ENCODE measurements around the gene EGLN3.
"Not testable (repeated sequence)": the region's sequence is repeated elsewhere in the genome, so short reads cannot be mapped to it uniquely, and the experiment has no call there.

Gene EGLN3

DNA sequence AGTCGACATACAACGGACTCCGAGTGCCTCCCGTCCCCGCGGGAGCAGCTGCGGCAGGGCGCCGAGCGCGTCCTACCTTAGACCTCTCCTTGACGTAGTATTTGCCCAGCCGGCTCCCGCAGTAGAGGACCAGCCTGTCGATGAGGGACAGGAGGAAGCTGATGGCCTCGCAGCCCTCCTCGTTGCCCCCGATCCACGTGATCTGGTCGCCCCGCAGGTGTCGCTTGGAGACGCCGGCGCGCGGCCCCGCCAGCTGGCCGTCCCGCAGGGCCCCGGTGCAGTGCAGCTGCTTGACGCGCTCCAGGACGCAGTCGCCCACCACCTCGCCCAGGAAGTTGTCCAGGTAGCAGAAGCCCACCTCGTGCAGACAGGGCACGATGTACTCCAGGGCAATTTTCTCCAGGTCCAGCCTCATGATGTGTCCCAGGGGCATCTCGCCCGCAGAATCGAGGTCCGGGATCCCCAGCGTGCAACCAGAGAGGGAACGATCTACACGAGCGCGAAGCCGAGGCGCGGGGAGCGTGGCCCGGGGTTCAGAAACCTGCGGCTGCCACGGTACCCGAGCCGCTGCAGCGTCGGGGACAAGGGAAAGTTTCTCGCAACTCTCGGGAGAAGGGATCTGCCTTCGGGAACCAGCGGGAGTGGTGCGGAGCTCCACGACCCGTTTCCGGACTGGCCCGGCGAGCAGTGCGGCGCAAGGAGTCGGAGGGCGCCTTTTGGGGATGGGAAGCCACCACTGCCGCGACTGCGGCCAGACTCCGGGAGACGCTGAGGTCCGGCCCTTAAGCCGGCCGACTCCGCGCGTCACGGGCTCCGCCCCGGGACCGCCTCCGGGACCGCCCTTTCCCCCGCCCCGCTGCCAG lies at the start of gene EGLN3:
EGLN3 (minus strand) TSS at position 755 of the 863 bp plus-strand sequence; CDS start at position 433, 322 bp downstream.
- peak; percentile 79 for DNase-seq

DNA sequence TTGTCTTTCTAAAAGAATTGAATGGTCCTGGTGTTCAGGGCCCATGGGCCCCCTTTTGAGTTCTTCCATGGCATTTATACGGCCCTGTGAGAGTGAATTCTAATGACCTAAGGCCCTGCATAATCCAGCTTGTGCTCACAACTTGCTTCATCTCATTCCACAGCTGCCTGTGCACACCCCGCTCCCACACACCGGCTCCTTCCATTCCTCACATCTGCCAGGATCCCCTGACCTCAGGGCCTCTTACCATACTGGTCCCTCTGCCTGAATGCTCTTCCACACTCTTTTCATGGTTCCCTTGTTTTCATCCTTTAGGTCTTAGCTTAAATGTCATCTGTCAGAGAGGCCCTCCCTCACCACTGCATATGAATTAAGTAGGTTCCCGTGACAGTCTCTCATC lies 49.5 kb upstream of the EGLN3 start:
- no peak for DNase-seq

DNA sequence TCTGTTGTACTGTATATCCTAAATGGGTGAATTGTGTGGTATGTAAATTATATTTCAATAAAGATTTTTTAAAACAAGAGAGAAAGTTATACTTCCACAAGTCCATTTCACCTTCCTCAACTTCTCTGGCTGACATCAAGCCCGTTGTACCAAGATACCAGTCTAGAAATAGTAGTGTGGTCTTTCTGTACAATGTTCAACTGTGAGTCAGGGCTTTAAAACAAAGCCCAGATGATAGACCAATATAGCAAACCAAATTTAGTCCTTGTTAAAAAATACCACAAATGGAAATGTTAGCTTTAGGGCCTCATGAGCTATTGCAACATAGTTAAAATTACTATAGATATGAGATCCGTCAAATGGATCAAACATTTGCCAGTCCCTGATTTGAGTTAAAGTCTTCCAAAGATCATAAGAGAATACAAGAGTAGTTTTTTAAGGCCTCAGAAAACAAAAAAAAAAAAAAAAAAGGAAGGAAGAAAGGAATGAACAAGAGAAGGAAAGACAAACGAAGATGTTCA lies 49.0 kb upstream of the EGLN3 start:
- no peak for DNase-seq

DNA sequence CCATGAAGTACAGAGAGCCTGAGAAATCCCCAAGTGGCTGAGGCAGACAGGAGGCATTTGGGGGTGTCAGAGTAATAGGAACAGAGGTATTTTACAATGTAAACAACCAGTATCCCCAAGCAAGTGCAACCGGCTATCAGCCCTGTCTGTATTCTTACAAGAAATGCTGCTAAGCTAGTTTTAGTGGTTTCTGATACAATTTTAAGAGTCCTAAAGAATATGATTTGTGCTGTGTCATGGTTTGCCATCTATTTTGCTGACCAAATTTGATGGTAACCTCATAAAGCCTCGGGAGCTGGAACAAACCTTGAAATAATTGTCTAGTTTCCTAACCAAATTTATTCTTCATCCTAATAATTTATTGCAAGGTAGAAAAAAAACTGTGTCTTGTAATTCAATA lies 46.7 kb upstream of the EGLN3 start:
- no peak for DNase-seq

DNA sequence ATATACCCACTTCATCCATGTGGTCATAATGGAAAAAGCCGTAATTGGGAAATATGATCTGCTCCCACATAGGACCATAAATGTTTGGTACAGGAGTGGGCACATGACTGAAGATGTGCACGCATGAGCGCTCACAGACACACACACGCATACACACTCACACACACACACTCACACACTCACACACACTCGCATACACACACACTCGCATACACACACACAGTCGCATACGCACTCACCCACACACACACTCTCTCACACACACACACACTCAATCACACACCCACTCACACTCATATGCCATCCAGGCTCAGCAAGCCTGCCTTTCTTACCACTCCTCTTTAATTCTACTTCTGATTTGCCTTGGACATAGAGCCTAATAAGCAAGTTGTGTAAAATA lies 45.6 kb upstream of the EGLN3 start:
- DNase-seq = no peak

DNA sequence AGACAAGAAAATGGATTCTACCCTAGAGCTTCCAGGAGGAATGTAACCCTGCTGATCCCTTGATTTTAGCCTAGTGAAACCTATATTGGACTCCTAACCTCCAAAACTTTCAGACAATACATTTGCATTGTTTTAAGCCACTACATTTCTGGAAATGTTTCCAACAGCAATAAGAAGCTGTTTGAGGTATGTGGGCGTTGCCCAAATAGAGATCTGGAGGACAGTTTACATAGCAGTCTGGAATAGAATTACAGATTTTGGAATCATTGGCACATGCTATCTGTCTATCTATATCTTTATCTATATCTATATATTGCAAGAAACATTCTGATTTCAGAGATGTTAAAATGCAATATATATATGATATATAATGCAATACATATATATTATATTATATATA lies 42.4 kb upstream of the EGLN3 start:
- DNase-seq = no peak

DNA sequence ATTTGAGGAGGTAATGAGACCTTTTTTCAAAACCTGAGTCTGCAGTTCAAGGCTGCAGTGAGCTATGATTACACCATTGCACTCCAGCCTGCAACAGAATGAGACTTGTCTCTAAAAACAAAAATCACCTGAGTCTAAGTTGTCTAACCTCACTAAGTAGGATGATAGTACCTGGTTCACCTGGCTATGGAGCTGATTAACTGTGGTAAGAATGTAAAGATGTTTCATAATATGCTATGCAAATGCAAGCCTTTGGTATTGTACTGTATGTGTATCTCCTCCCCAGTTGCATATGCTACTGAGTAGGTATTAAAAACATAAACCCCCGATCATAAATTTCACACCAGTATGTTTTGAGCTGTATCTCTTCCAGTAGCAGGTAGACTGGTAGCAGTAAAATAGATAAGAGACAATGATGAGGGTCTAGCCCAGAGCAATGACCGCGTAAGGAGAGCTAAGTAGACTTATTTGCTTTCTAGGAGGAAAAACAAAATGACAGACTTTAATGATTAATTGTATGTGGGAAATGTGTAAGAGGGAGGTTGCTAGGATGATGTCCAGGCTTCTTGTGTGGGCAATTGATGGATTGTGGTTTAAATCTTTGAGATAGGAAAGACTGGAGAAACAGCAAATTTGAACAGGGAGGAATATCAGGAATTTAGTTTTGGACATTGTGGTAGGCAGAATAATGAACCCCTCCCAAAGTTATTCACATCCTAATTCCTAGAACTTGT lies 41.6 kb upstream of the EGLN3 start:
- DNase-seq = no peak

DNA sequence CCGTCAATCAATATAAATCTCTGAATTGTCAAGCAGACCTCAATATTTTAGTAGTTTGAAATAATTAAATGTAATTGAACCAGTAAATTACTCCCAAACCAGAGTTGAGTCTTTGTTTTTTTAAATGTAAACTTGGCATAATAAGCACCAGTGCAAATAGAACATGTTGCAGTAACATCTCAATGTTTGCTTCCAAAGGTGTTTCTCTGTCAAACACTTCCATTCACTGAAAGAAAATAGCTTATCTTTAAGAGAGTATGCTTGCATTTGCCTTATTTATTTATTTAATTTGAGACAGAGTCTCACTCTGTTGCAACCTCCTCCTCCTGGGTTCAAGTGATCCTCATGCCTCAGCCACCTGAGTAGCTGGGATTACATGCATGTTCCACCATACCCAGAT lies 39.9 kb upstream of the EGLN3 start:
- no peak for DNase-seq

DNA sequence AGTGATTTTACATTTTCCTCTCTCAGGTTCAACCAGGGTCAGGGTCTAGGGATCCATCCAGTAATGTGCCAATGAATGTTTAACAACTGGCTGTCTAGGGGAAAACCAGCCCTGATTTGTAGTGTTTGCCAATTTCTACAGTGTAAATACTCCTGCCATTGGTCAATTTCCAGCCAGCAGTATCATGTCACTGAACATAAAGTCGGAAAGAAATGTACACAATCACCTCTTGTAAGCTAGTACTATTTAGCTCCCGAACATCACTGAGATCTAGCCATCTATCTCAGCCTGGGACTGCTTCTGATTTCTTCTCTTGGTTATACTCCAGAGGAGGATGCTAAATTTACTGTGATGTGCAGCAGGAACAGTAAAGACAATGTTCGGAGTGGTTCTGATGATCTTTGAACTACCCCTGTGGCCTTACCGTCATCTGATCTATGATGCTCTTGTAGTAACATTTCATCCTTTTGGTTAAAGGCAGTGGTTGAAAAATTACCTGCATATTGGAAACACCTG lies 36.7 kb upstream of the EGLN3 start:
- peak; percentile 56 for DNase-seq

DNA sequence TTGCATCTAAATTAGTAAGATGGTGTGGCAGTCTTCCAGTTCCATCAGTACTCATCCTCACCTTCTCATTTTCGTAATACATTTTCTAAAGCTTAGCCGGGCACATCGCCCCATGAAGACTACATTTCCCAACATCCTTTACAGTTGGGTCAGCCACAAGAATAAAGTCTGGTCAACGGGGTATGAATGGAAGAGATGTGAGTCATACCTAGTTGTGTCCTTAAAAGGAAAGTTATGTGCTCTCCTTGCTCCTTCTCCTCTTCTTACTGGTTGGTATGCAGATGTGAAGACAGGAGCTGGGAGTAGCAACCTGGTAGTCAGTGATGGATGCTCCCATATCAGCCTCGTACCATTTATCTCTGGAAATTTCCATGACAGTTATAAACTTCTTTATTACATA lies 35.9 kb upstream of the EGLN3 start:
- no peak for DNase-seq

DNA sequence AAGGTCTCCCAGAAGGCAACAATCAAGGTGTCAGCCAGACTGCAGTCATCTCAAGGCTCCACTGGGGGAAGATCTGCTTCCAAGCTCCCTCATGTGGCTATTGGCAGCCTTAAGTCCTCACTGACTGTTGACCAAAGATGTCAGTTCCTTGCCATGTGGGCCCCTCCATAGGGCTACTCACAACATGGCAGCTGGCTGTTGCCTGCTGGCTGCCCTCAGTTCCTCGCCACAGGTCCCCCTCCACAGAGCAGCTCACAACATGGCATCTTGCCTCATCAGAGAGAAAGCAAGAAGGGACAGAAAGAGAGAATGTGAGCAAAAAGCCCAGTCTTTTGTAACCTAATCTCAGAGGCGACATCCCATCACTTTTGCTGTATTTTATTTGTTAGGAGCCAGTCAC lies 34.4 kb upstream of the EGLN3 start:
- no peak for DNase-seq

DNA sequence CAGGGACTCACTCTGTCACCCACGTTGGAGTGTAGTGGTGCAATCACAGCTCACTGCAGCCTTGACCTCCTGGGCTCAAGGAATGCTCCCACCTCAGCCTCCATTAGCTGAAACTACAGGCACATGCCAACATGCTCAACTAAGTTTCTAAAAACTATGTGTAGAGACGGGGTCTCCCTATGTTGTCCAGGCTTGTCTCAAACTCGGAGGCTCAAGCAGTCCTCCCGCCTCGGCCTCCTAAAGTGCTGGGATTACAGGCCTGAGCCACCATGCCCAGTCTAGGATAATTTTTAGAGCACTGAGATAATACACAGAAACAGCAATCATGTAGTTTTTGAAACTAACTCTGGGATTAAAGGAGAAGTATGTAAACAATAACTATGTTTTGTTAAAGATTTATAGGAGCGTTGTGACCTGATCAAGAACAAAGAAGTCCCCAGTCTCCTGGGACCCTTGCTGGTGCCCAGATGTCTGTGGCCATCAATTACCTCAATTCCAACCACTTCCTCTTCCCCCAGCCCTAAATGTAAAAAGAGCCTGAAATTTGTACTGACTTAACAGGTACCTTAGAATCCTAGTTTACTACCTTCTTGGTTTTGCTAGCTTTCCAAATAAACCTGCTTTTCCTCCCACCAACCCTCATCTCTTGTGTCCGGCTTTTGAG lies 28.9 kb upstream of the EGLN3 start:
- no peak for DNase-seq

DNA sequence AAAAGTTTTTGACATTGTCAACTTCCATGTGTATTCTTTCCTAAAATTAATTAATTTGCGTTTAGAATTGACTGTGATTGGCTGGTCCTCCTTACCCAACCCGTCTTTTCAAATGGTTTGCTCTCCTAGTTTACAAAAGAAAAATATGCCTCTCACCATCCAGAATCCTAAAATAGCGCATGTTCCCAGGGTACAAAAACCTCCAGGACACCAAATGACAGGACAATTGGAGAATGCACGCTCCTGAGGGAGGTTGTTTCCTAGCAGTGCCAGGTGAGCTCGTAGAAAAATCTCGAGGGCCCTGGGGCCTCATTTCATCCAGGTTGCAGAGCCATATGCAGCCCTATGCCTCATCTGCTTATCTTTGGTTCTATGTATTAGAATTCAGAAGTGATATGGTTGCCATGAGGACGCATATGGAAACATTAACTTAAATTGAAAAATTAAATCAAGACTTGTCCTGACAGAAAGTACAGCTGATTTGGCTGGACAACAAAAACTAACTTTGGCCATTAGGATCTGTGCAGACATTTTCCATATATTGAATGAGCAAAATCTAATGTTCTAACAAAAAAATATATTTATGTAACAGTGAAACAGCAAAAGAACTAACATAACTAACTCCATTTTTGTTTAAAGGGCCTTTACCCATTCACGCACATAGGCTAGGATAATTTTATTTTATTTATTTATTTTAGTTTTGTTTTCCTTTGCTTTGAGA lies 28.2 kb upstream of the EGLN3 start:
- no peak for DNase-seq

DNA sequence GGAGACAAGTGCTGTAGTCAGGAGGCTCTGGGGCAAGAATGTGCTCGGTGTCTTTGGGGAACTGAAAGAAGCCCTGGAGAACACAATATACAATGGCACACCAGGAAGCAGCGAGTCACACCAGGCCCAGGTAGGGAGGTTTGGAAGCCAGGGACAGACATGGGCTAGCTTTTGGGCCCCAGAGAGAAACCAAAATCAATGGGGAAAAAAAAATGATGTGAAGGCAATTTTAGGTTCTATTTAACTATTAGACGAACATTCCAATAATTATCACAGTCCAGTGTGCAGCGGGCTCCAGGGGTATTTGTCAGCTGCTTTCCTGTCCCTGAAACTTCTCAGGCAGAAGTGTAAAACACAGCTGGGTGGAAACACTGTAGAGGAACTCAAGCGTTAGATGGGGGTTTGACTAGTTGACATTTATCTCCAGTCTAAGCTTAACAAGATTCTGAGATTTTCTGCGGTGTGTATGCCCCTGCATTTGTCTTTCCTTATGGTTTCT lies 21.8 kb upstream of the EGLN3 start:
- no peak for DNase-seq

DNA sequence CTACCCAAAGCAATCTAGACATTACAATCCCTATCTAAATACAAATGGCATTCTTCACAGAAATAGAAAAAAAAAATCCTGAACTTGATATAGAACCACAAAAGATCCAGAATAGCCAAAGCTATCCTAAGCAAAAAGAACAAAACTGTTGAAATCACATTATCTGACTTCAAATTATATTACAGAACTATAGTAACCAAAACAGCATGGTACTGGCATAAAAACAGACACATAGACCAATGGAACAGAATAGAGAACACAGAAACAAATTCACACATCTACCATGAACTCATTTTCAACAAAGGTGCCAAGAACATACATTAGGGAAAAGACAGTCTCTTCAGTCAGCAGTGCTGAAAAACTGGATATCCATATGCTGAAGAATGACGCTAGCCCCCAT lies 19.0 kb upstream of the EGLN3 start:
- not testable (repeated sequence) for DNase-seq

DNA sequence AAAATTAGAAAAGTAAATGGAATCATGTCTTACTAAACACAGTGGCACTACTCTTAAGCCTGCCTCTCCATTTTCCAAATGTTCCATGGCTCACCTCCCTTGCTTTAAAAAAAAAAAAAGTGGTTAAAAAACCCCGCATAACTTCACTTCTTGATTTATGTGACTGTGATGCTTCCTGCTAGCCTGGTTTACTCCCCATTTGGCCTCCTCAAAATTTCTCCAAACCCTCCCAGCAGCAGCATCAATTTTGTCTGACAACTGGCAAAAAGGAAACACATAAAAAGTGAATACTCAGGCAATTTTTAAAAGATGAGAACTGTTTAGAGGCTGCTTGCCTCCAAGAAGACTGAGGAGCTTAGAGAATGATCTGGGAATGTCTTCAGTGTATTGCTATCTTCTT lies 17.8 kb upstream of the EGLN3 start:
- no peak for DNase-seq

DNA sequence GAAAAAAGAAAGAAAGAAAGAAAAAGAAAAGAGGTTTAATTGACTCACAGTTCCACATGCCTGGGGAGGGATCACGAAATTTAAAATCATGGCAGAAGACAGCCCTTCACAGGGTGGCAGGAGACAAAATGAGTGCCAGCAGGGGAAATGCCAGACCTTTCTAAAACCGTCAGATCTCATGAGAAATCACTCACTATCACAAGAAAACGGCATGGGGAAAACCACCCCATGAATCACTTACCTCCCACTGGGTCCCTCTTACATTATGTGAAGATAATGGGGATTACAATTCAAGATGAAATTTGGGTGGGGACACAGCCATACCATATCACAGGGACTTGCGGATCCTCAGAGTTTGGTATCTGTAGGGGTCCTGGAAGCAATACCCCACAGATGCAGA lies 16.3 kb upstream of the EGLN3 start:
- DNase-seq = no peak

DNA sequence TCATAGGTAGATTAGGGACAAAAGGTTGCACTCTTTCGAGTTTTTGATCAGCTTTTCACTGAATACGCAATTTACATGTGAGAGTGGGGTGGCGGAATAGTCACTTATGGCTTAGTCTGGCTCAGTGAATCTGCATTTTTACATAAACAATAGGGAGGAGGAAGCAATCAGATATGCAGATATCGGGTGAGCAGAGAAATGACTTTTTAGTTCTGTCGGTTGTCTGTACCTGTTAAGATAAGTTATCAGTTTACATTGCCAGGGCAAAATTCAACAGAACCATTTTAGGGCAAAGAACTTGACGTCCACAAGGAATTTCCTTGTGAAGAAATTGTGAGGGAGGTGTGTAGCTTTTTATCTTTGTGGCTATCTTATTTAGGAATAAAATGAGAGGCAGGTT lies 15.4 kb upstream of the EGLN3 start:
- DNase-seq = no peak

DNA sequence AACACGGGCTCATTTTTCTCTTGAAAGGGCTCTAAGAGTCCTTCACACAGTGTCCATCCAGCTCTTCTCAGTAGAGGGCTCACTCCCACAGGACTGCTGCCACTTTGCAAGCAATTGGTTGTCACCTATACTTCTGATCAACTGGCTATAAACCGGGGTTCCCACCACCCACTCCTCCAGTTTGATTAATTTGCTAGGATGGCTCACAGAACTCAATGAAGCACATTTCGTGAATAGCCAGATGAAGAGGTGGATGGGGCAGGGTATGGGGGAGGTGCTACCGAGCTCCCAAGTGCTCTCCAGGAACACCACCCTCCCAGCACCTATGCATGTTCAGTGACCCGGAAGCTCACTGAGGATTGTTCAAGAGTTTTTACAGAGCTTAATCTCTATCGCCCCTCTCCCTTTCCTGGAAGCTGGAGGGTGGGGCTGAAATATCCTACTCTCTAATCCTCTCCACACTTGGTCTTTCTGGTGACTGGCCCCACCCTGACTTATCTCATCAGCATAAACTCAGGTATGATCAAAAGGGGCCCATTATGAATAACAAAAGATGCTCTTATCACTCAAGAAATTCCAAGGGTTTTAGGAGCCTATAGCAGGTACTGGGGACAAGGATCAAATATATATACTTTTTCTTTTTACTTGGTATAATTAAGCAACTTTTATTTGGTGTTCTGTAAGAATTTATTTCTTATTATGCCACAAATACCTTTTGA lies 13.9 kb upstream of the EGLN3 start:
- DNase-seq = no peak

DNA sequence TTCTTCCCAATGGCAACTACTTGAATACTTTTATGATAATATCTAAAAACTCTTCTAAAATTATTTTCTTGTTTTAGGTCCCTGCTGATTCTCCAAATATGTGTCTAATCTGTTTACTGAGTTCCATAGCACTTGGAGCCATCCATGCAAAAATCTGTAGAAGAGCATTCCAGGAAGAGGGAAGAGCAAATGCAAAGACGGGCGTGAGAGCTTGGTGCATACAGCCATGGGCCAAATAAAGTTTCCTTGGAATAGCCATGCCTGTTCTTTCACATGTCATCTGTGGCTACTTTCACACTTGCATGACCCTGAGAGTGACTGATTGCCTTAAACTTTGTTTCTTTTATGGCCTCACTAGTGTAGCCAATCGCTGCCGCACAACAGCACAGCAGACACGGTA lies 13.0 kb upstream of the EGLN3 start:
- DNase-seq = no peak

DNA sequence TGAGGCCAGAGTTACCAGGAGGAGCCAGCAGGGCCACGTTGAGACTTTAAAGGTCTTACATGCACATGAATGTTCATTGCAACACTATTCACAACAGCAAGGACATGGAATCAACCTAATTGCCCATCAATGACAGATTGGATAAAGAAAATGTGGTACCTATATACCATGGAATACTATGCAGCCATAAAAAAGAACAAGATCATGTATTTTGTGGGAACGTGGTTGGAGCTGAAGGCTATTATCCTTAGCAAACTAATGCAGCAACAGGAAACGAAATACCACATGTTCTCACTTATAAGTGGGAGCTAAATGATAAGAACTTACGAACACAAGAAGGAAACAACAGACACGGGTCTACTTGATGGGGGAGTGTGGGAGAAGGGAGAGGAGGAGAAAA lies 11.6 kb upstream of the EGLN3 start:
- DNase-seq = not testable (repeated sequence)

DNA sequence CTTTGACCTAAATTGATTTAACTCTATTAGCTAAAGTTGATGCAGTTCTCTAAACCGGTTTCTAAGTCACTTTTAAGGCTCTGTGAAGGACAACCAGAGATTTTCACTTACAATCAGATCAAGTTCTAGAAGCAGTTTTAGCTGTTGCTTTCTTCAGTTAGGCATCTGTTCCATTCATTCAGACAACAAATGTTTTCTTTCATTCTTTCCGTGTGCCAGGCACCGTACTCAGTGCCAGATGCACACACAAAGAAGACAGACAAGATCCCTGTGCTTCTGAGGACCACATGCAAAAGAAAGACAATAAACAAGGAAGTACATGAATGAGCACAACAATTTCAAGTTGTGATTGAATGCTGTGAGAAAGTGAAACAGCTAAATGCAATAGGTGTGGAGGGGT lies 11.1 kb upstream of the EGLN3 start:
- no peak for DNase-seq
